Fibroblast of mammary gland (primary cell): ENCODE measurements around the gene TIGIT.

Experiments used
- DNase-seq: peaks from one replicate; pipeline ENCODE4 v3.0.0-alpha.2; 2010; ENCODE audit warnings: low read depth
- H3K4me3 ChIP-seq: 2 replicates; pipeline ENCODE4 v1.5.1; 2011; ENCODE audit warnings: low read depth, mild to moderate bottlenecking, low read length, moderate library complexity; ENCODE audit not compliant: control insufficient read depth
- TF ChIP-seq, protein P1 (sequence below): conservative IDR thresholded peaks from 2 replicates; pipeline ENCODE4 v1.5.1; 2011; ENCODE audit warnings: low read depth, low read length, inconsistent platforms; ENCODE audit not compliant: control insufficient read depth, insufficient read depth

The TIGIT gene

DNA sequence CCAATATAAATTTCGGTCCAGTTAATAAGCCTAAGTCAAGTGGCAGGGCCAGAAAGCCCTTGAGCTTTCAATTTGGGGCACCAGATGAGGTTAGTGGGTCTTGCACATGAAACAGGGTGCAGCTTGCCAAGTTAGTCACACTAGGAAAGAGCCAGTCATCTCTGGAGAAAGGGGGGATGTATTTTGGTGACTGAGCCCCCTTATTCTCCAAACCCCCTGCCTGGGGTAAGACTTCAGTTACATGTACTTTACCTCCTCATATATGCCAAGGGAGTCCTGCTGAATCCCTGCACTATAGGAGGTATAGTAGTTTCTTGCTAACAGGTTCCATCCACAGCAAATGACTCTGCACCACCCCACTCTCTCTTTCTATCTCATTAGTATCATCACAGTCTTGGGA is 62.7 kb downstream of the TIGIT start:
- no peak overlapping the region for H3K4me3 ChIP-seq
- TF ChIP-seq, protein P1, sequence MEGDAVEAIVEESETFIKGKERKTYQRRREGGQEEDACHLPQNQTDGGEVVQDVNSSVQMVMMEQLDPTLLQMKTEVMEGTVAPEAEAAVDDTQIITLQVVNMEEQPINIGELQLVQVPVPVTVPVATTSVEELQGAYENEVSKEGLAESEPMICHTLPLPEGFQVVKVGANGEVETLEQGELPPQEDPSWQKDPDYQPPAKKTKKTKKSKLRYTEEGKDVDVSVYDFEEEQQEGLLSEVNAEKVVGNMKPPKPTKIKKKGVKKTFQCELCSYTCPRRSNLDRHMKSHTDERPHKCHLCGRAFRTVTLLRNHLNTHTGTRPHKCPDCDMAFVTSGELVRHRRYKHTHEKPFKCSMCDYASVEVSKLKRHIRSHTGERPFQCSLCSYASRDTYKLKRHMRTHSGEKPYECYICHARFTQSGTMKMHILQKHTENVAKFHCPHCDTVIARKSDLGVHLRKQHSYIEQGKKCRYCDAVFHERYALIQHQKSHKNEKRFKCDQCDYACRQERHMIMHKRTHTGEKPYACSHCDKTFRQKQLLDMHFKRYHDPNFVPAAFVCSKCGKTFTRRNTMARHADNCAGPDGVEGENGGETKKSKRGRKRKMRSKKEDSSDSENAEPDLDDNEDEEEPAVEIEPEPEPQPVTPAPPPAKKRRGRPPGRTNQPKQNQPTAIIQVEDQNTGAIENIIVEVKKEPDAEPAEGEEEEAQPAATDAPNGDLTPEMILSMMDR, result no peak
- DNase-seq, result no peak
